HG02981 (cell line): ENCODE measurements around the gene NR4A1.

Experiments
- ATAC-seq: cut with Tn5 transposase; IDR thresholded peaks from one replicate; pipeline ENCODE4 v1.9.1; 2021; ENCODE audit warnings: mild to moderate bottlenecking, moderate library complexity; ENCODE audit not compliant: unreplicated experiment

Gene NR4A1

DNA sequence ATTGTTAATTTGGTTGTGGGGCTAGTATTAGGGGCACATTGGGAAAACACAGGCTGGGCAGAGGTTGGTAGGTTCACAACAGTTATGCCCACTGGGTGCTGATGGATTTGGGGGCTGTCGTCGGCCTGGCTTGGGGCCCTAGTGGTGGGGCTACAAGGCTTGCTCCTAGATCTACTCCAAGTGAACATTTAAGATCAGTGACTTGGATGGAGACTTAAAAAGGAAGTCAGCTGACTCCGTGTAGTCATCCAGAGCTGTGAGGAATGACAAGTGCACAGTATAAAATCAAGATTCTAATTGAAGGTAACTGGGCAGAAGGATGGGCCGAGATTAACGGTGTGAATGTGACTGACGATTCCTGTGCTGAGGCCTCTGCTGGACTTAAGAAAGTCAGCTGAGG lies 12.8 kb upstream of the NR4A1 start:
- ATAC-seq = no peak

DNA sequence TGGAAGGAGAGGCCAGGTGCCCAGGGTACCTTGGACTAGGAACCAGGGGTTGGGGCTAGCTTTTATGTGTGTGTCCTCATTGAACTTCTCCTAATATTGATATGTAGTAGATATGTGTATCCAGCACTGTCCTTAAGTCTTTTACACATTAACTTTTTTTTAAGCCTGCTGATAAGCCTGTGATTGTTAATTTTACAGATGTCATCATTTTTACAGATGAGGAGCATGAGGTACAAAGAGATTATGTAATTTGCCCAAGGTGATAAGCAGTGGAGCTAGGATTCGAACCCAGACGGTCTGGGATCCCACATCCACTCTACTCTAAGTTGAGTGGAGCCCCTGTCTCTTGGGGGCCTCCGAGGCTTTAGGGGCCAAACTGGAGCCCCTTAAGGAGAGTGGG lies 10.2 kb upstream of the NR4A1 start:
- no peak for ATAC-seq

GRCh38 chr12:52041695-52042123 lies 9.5 kb upstream of the NR4A1 start:
- no peak for ATAC-seq

- ATAC-seq = no peak
These were observed 8.4 kb upstream of the NR4A1 start for GRCh38 chr12:52042706-52043385.

DNA sequence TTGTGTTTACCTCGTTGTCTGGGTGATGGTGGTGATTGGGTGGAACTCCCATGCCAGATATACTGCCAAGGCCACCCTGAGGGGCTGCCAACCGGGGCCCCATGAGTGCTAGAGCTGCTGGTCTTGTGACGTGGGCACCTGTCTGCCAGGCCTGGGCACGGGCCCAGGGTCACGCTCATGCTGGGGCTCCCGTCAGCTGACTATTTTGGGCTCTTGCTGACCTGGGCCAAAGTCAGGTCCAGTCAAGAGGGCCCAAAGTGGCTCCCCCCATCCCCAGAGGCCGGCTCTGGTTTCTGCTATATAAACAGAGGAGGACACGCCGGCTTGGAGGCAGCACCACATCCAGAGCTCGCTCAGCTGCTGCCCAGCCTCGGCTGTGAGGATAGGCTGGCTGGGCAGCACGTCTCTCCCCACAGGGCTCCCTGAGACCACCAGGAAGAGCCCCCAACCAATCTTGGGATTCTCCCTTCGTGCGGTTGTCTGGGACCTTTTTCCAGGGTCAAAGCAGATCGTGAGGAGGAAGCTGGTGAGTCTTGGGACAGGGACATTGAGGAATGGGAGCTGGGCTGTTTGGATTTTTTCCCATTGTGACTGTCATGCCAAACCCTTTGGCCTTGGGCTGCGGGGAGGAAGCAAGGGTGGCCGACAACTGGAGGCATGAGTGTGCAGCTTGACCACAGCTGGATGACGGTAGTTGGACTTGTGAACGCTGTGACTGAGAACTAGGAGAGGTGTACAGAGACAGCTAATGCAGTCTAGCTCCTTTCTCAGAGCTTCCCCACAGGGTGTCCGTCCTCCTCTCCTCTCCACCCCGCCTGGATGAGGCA lies 7.6 kb upstream of the NR4A1 start:
- no peak for ATAC-seq

DNA sequence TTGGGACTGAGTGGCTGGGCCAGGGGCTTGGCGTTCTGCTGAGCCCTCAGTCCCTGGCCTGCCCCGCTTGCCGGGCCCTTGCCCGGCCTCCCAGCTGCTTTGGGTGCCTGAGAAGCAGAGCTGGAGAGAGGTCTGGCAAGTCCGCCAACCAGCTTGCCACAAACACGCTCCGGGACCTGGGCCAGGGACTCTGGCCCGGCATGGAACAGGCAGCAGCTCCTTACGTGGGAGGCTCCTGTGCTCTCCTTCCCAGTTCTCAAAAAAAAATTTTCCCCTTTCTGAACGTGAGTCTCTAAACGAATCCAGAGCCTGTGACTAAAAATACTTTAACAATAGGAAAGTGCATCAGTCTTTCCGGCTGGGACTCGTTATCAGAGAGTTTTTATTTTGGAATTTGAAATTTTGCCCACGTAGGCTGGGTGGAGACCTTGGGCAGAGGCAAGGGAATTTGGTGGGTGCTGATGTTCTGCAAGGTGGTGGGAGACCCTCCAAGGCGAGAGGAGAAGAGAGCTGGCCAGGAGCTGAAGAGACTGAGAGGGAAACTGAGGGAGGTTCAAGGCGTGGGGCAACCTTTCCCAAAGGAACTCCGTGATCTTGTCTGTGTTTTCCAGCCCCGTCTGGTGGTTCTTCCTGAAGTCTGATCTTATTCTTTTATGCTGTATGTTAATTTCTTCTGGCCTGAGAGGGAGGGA lies 6.8 kb upstream of the NR4A1 start:
- ATAC-seq = no peak

DNA sequence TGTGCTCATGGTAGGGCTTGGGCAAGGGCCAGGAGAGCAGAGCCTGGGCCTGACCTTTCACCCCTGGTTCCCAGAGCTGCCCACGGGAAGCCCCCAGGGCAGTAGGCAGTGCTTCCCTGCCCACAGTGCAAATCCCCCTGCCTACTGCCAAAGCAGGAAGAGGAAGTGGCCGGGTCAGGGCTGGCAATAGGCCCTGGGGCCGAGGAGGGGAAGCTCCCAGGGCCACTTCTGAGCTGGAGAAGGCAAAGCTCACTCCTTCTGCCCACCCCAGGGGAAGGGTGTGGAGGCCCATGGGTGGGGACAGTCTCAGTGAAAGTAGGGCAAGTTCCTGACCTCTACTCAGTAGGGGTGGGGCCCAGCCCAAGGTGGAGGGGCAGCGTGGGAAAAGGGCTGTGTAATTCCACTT lies 5.4 kb upstream of the NR4A1 start:
- no peak for ATAC-seq

DNA sequence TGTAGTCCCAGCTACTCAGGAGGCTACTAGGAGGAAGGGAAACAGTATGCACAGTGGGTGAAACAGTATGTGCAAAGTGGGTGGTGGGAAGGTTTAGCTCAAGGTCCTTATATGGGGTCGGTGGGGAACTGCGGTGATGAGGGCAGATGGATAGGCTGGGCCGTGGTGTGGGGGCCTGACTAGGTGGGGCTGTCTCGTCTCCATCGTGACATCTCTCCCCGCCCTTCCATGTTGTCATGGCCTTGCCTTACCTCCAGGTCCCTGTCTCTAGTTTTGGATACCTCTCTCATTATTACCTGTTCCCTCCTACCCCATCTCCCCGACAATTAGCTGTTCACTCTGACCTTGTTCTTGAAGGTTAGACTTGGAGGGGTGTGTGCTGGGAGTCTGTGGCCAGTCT lies 4.4 kb upstream of the NR4A1 start:
- no peak for ATAC-seq

- no peak for ATAC-seq
These were observed 2.0 kb upstream of the NR4A1 start for GRCh38 chr12:52049286-52049685.

DNA sequence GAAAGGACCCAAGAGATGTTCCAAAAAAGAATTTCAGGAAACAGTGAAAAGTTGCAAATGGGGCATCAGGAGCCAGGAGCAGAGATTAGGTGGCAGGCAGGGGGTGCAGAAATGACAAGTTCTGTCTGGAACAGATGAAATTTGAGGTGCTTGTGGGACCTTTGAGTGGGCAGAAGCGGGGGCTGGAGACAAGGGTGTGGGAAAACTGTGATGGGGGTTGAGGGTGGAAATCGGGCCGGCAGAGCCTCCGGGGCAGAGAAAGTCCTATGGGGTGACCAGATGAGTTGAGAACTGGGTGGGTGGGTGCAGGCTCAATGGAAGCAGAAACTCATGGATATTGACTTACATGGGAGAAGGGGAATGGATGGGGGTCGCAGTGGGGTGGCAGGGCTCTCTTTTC lies 1.6 kb upstream of the NR4A1 start:
- ATAC-seq = no peak

DNA sequence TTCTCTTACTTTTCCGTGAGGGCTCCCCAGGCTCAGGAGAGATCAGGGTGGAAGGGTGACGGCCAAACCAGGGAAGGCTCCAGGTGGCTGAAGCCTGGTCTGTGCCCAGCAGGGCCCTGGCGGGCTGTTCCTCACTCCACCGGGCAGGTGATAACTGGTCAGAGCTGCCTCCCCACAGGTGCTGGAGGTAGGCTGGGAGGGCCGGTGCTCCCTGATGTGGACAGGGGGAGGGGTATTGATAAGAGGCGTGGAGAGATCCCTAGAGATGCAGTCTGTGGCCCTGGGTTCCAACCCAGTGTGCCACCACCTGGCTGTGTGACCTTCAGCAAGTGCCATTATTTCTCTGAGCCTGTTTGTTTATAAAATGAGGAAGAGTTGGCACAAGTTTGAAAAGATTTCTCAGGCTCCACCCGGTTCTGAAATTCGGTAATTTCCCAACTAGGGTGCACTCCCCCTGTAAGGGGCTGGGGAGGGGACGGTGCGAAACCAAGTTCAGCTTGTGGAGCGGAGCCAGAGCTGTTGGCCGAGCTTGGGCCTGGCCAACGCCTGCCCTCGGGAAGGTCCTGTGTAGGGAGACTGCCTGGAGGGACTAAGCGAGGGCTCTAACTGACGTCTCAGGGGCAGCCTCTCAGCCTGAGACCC lies 1.0 kb upstream of the NR4A1 start:
- no peak for ATAC-seq

DNA sequence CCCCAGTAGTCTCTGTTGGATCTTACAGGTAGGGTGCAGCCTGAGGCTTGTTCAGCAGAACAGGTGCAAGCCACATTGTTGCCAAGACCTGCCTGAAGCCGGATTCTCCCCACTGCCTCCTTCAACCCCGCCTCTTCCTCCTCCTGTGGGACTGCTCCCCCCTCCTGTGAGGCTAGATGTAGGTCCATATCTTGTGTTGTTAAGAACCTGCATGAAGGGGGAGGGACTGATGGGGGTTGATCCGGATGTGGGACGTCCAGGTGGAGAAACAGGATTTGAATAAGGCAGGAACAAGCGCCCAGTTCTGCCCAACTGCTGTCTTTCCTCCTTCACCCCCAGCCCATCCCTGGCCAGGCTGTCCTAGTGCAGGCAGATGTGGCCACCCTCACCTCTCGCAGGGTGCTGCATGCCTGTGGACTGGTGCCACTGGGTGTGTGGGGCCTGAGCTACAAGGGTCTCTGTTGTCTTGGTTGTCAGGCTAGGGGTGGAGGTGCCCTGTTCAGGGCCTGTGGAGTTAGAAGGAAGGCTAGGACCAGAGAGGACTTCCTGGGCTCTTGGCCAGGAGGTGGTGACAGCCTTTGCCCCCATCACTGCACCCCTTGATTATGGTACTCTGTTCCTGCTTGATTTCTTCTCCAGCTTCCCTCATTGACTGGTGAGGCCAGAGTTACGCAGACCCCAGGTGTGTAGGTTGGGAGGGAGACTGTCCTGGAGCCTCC lies 1.4 kb downstream of the NR4A1 start:
- no peak for ATAC-seq

DNA sequence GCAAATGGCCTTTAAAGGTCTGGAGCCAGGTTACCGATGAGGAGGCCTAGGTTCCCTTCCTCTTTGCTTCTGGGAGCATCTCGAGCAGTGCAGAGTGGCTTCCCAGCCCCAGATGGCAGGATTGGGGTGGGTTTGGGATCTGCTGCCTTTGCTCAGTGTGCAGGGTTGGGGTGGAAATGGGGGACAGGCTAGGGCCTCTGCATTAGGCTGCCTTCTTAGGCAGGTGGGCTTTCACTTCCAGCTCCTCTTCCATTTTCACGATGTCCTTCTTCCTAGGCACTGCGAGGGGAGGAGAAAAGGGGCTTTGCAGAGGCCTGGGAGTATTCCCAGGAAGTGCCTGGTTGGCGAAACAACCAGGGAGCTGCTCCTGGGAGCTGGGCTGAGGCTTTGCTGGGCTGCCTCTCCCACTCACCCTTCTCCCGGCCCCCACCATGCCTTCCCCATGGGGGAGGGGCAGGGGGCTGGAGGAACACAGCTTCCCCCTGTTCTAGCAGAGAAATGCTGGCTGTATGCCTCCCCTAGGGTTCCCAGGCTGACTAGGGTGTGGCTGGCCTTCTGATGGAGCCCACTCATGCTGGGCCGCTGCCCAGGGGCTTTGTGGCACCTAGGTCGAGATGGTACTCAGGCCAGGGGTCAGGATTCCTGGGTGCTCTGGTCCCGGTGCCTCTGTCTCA lies 2.4 kb downstream of the NR4A1 start:
- ATAC-seq = no peak

GRCh38 chr12:52054231-52054832 lies 3.1 kb downstream of the NR4A1 start:
- no peak for ATAC-seq

- no peak for ATAC-seq
These were observed 3.8 kb downstream of the NR4A1 start for GRCh38 chr12:52054833-52055730.

DNA sequence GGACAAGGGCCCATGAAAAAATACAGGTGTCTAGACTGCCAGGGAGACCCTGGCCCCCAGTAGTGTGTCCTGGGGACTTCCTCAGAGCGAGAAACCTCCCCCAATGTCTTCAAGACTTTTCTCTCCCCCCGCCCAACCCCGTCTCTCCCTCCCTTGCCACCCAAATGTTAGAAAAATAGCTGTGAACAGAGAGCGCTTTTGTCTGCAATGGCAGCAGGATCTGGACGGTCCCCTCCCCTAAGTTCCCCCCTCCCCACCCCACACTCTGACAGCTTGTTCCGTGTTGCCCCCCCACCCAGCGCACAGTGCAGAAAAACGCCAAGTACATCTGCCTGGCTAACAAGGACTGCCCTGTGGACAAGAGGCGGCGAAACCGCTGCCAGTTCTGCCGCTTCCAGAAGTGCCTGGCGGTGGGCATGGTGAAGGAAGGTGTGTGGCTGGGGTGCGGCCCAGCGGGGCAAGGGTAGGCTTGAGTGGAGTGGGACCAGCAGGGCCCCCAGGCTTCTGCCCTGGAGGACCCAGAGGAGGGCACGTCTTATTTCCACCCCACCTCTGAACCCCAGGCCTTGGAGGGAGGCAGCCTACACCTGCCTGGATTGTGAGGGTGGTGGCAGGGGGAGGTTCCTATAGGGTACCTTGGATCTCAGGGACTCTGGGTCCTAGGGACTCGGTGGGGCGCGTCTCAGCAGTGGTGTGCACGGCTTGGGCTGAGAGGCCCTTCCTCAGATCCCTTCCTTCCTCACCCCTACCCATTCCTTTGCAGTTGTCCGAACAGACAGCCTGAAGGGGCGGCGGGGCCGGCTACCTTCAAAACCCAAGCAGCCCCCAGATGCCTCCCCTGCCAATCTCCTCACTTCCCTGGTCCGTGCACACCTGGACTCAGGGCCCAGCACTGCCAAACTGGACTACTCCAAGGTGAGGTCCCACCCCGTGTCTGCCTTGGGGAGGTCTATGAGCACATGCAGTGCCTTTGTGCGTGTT lies 4.8 kb downstream of the NR4A1 start:
- no peak for ATAC-seq

GRCh38 chr12:52056801-52057637 lies 5.8 kb downstream of the NR4A1 start:
- ATAC-seq = no peak
